Uterus (tissue), 2 donors: Measurements from ENCODE around the gene ATG5.

Experiments
- CTCF ChIP-seq, 4 experiments: fragments of 200-600 bp in 2 of 4; fragments of 450-650 bp in 2 of 4; sonication (generic) in 2 of 4; IDR thresholded peaks; one replicate each; pipeline ENCODE4 v1.5.1; 2016 to 2019; ENCODE audit warnings: antibody characterized with exemption in 4 of 4, mild to moderate bottlenecking in 2 of 4, moderate library complexity in 1 of 4
- POLR2A ChIP-seq, 2 donors: fragments of 450-650 bp; IDR thresholded peaks; one replicate each; pipeline ENCODE4 v1.6.1; 2016; ENCODE audit warnings: antibody characterized with exemption in 2 of 2, mild to moderate bottlenecking in 1 of 2, moderate library complexity in 1 of 2

GRCh38 chr6:106315765-106316374, 9.7 kb downstream of the ATG5 start:
- no peak for TF ChIP-seq CTCF (IDR thresholded peaks at IDR 0.05)
- no peak for TF ChIP-seq POLR2A (IDR thresholded peaks at IDR 0.05)
